GM21786 (cell line): ENCODE data around the gene IDI2.

ENCODE experiments used
- ATAC-seq: cut with Tn5 transposase; IDR thresholded peaks from one replicate; pipeline ENCODE4 v1.9.1; 2021; ENCODE audit not compliant: unreplicated experiment

Gene IDI2

GRCh38 chr10:983971-984655, 41.5 kb downstream of the IDI2 start:
- ATAC-seq: no peak

GRCh38 chr10:983401-983800, 42.3 kb downstream of the IDI2 start:
- ATAC-seq: no peak

GRCh38 chr10:980468-981093, 45.1 kb downstream of the IDI2 start:
- no peak for ATAC-seq

GRCh38 chr10:978826-979421, 46.7 kb downstream of the IDI2 start:
- no peak for ATAC-seq

GRCh38 chr10:976316-976715, 49.3 kb downstream of the IDI2 start:
- ATAC-seq: no peak

- no peak for ATAC-seq
These were observed 50.9 kb downstream of the IDI2 start for GRCh38 chr10:974785-975074.

GRCh38 chr10:974038-974784, 51.4 kb downstream of the IDI2 start:
- ATAC-seq: no peak

GRCh38 chr10:972763-973162, 52.9 kb downstream of the IDI2 start:
- no peak for ATAC-seq

- ATAC-seq: no peak
These were observed 54.0 kb downstream of the IDI2 start for GRCh38 chr10:971613-972012.

- no peak for ATAC-seq
These were observed 54.5 kb downstream of the IDI2 start for GRCh38 chr10:971150-971542.

- ATAC-seq: no peak
These were observed 55.1 kb downstream of the IDI2 start for GRCh38 chr10:970311-971149.

GRCh38 chr10:969473-970150, 56.0 kb downstream of the IDI2 start:
- no peak for ATAC-seq
